OCI-M1 (cell line): ENCODE measurements around the gene SEMA3F.

ENCODE experiments used
- DNase-seq: peaks from one replicate; lab custom pipeline; 2025; lab: John Stamatoyannopoulos, UW

SEMA3F gene

DNA sequence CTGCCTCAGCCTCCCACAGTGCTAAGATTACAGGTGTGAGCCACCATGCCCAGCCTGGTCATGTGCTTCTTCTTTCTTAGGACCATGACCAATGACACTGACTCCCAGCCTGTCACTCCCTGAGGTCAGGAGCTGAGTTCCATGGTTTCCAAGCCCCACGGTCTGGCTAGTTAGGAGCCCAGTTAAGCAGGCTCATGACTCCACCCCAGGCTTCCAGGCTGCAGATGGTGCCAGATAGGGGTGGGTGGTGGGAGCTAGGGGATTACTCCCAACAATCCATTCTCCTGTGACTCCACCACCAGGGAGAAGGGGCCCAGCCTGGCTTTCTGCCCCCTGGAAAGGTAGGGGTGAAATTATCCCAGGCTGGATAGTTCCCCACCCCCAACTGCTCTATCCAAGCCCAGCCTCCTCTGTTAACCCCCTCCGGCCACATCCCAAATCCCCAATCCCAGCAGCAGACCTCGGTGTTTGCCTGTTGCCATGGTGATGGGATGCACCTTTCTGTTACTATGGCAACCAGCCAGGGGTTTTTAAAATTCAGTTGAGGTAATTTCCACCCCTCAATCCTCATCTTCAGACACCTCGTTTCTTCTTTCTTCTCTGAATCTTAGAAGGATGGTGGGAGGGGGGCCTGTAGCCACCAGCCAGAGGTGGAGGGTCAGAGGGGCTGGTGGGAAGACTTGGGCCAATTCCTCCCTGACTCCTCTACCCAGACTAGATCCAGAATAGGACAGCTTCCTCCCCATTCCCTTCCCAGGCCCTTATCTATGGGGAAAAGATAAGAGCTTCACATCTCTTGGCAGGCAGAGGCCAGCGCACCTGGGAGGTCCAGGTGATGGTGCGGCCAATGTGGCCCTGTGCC is 22.5 kb upstream of the SEMA3F start:
- DNase-seq = no peak

DNA sequence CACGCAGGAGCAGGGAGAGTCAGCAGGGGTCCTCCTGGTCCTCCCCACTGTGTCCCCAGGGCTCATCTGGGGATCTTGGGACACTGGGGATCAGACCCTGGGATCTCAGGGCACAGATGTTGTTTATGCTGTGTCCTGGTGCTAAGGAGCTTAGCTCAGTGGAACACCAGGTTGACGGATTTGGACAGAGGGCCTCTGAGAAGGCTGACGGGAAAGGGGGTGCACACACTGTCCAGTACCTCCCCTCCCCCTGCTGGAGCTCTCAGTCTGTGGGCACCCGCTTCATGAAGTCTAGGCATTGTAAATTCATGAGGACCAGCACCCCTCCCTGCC is 21.9 kb upstream of the SEMA3F start:
- no peak for DNase-seq

DNA sequence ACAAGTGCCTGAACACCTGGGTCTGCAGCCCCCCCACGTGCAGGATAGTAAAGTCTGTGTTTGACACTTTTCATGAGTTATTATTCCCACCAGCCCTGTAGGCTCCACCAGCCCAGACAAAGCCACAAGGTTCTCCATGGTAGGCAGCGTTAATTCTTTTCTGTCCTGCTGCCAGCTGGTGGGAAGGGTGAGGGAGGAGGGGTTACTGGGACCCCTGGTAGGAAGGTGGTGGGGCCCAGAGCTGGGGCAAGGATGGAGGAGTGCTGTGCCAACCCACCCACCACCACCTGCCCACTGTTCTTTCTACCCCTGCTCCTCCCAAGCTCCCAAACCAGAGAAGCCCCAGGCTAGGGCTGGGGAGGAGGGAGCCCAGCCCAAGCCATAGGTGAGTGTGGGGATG is 20.8 kb upstream of the SEMA3F start:
- no peak for DNase-seq

DNA sequence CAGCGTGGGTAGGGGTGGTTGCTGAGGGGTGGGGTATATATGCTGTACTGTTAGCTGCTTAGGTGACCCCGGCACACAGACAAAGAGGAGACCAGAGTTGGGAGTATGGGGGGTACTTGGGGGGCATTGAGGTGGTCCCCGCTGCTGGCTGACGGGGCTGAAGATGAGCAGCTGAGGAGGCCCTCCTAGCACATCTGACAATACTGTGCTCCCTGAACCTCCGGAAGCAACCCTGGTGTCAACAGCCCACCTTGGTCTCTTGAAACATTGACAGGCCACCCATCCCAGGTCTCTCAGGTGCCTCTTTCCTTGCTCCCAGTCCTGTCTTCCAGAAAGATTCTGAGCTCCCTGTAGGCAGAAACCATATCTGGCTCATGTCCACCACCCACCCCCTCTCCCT is 19.2 kb upstream of the SEMA3F start:
- DNase-seq = no peak

DNA sequence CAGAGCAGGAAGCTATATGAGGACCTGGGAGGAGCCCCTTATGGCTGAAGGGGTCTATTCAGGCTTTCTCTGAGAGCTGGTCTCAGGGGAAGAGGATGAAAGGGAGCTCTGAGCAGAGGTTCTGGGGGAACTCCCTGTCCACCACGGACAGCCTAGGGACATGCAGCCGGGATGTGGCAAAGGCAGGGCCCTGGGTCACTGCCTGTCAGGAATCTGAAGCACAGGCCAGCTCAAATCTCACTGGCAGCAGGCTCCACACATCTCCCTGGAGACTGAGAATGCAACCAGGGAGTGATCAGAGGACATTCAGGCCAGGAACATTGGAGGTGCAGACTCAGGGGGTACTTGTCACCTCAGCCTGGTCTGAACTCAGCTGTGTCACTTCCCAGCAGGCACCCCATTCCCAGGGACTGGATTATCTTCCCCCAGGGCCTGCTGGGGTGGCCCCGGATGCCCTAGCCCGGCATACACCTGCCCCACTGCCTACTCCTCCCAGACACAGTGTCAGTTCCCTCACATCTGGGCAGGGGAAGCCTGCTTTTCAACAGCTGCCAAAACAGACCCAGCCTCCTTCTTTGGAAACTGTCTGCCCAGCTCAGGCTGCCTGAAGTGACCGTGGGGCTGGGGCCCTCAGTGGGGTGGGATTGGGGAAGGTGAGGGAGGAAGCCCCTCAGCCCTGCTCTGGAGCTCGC is 18.3 kb upstream of the SEMA3F start:
- DNase-seq = no peak

DNA sequence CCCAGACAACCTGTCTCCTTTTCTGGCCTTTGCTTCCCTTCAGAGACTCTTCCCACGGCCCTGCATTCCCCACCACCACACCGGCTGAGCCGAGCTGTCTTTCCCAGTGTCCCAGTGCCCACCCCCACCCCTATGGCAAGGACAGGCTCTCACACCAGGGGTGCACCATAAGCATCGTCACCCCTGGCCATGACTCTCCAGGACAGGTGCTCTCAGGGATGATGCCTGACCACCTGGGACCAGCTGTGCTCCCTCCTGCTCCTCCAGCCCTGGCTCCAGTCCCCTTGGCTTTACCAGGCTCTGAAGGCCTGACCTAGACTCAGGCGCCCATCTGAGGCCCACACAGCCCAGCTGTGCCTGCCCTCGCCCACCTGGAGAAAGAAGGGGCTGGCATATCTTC is 17.6 kb upstream of the SEMA3F start:
- DNase-seq = no peak

DNA sequence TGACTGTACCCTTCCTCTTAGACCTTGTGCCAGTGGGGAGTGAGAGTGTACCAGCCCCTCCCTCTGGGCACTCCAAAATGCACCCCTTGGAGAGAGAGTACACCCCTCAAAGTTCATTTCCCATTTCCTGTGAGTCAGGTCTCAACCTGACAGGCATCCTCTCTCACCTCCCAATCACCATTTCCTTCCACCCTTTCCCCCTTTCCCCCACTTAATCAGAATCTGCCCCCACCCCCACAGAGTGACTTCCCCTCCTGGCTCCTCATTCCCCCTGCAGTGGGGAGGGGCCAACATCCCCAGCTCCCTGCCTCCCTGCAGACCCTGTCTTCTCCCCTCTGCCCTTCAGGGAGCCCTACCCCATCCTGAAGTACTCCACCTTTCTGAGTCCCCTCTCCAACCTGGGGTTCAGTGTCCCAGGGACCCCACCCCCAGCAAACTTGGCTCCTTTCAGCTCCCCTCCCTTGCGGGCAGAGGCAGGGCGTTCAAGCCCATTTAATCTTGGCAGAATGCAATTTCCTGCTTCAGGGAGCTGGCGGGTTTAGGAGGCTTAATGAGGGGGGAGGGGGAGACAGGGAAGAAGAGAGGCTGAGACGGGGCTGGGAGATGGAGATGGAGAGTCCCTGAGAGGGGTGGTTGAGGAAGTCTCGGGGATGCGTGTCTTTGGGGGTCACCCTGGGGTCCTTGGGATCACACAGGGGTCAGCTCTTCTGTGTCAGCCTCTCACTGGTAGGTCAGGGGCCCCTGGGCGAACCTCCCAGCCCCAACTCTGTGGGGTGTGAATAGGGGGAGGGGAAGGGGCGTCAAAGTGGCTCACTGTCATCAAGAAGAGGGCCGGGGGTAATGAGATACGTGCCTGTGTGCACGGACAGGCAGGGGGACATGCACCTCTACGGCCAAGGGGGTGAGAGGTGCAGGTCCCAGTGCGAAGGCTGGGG is 16.6 kb upstream of the SEMA3F start:
- DNase-seq = no peak

DNA sequence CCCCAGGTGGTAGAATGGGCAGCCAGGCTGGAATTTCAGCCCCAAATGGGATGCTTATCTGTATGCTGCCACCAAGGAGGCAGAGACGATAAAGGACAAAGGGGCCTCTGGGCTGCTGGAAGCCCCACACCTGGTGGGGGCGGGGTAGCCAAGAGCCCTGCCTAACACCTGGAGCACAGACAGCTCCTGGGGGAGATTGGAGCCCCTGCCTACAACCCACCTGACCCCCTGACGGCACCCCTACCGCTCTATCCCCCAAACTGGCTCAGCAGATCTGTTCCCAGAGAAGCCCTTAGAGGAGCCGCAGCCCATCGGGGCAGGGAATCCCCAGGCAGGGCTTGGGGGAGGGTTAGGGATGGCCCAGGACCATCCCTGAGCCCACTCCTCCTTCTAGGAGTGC is 15.8 kb upstream of the SEMA3F start:
- no peak for DNase-seq

DNA sequence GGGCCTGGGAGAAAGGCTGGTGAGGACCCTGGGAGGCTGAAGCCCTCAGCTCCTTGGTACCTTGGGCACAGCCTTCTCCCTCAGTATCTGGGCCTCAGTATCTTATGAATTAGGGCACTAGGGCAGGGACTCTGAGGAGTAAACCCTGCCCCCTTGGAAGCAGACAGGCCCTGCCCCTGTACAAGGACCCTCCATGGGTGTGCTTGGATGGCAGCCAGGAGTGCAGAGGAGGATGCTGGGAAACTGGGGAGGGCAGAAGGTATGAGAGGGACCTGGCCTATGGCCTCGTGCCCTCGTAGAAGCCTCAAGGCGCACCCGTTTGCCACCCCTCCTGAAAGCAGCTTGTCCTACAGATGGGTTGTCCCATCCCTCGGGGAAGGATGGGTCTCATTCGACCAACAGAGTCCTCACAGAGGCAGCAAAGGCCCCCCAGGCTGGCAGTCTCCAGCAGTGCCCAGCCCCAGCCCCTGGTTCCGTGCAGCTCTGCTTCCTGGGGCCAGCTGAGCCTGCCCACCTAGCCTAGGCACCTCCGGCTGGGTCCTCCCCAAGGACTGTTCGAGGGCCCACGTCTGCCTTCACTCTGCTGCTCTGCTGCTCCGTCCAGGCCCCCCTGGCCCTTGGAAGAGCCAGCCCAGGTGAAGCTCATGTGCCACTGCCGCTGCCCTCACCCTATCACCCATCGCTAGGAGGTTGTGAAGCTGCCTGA is 15.3 kb upstream of the SEMA3F start:
- no peak for DNase-seq

DNA sequence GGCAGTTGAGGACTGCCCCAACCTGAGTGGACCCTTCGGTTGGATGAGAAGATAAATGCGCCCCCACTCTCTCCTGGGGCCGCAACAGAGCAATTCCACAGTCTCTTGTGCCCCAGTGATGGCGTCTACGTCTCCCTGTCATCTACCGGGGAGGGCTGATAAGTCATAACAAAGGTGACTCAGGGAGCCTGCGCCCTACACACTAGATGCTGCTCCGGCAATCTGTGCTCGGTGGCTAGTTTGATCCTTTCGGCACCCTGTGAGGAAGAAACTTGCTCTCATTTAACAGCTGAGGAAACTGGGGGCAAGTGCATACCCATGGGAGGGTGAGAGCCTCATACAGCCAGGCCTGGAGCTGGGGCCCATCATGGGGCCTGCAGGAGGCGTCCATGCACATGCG is 14.1 kb upstream of the SEMA3F start:
- no peak for DNase-seq

DNA sequence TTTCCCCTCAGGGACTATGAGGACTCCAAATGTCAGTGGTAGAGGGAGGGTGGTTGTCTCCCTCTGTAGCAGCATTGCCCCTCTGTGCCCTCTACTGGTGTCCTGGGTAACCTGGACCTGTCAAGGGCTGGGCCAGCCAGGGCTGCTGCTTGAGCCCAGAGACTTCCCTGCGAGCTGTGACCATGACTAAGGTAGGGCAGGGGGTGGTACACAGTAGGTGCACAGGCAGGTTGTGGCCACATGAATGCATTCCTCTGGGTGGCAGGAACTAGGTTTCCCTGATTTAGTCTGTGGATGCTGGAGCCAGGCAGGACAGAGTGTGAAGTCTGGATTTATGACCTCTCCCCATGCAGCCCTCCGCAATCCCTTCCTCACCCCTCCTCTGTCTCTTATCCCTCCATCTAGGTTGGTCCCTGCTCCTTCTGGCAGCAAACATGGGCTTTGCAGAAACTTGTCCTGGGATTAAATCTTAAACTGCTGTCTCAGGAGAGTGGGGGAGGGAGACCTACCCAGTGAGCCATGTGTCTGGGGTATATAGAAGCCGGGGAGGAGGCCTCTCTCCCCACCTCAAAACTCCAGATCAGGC is 8.7 kb upstream of the SEMA3F start:
- DNase-seq = no peak

DNA sequence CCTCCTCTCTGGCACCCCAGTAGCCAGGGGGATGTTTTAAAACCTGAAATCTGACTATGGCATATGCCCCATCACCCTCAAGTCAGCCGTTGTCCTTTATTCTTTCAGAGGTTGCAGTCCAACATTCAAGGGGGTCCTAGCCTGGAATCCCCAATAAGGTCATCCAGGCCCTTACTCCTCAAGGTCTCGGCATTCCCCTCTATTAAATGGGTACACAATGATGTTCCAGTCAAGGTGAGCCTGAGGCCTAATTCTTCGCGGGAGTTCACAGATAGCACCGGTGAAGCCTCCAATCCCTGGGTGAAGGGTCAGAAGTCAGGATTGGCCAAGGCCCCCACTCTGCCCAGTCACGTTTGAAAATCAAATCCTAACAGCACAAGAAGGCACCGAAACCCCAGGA is 8.1 kb upstream of the SEMA3F start:
- no peak for DNase-seq

DNA sequence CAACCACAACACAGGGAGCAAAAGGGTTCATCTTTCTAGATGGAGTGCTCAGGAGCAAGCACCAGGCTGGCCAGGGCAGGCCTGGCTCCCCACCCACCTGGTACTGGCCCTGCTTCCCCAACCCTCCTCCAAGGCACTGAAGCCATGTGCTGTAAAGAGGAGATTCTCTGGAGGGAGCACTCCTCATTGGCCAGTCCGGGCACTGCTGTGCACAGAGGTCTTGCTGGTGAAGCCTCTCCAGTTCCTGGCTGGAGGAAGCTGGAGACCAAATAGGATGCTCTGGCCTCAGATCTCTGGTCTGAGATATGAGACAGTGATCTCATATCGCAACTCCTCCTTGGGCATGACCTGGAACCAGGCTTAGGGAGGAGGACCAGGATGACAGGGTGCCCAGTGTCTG is 7.7 kb upstream of the SEMA3F start:
- DNase-seq = no peak

DNA sequence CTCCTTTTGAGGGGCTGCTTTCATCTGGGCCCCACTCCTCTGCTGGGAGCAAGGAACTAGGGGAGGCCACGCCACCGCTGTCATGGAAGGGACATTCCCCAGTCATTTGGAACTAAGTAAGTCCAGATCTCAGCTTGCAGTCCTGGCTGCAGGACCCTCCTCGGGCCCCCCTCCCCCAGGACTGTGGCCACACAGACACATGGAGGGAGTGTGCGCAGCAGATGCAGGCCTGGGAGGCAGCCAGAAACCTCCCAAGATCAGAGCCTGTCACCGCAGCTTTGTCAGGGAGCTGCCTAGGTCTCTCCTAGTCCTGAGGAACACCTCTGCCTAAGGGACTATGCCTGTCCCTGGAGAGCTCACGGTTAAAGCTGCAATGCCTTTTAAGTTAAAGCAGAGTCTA is 7.3 kb upstream of the SEMA3F start:
- DNase-seq = no peak

DNA sequence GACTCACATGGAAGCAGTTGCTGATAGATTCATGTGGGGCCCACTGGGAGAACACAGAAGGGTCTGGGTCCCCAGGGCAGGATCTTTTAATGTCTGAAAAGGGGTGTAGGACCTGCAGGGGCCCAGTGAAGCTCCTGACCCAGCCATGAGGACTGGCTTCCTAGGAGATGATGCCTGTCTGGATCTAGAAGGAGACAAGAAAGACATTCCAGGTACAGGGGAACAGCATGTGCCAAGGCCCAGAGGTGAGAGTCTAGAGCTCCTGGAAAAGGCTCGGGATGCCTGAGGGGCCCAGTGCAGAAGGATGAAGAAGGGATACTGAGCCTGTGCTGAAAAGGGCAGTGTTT is 4.7 kb upstream of the SEMA3F start:
- DNase-seq = no peak

DNA sequence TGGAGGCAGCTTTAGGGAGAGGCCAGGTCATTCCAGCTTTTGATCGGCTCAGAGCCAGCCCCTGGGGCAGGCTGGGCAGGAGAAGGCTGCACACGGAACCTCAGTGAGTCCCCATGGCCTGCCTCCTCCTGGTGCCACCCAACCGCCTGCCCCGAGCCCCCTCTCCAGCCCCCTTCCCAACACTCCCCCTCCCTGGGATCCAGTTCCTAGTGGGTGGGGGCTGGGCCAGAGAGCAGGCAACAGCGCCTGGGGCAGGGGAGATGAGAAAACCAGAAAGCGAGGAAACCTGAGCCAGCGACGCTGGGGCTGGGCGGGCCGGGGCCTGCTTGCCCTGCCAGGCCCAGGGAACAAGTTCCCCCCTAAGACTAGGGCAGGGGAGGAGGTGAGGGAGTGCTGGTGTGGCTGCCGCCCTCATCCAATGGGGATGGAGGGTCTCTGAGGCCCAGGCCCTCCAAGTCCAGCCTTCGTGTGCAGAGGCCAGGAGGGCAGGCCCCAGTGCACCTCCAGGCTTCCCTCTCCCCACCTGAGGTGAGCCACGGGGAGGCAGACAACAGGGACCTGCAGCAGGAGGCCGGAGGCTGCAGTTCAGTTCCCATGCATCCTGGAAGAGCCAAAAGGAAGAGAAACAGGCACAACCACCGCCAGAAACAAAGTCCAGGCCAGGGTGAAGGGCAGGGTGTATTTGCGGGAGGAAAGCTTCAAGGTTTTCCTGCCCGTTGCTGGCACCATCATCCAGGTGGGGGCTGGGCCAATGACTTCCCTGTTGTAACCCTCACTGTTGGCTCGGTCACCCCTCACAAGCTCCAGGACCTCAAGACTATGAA is 4.0 kb upstream of the SEMA3F start:
- no peak for DNase-seq

DNA sequence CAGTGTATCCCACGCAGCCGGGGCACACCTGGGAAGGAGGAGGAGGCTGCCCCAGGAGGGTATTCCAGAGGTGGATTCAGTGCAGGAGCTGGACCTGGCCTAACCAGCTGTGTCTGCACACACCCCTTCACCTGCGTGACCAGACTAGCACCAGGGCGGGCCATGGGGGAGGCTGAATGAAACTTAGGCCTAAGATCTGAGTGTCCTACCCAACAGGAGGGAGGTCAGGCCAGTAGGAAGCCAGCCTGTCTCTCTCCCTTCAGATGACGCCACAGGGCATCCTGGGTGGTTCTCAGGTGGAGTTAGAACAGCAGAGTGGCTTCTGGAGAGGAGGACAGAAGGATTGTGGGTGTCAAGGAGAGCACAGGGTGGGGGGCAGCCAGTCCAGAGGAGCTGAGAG is 3.4 kb upstream of the SEMA3F start:
- DNase-seq = no peak

DNA sequence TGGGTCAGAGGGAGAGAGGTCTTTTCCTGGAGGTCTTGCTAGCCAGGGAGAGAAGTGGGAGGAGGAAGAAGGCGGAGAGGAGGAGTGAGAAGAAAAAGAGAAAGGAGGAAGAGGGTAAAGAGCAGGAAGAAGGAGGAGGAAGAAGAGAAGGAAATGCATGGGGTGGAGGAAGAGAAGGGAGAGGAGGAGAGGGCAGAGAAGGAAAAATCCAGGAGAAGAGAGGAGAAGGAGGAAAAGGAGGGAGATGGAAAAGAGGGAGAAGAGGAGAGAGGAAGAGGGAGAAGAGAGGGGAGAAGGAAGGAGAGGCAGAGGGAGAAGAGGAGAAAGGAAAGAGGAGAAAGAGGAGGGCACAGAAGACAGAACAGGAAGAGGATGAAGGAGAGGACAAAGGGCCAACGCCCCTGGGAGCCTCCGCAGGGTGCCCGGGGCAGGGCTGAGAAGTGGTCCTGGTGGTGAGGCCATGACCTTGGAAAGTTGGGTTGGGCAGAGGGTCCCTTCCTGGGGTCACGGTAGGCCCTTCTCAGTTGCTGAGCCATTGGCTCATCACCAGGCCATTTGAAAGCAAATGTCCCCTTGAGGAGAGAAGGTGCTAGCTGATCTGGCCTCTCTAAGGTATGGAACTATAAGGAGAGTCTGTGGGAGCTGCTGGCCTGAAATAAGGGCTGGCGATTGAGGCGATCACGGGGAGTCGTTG is 1.2 kb upstream of the SEMA3F start:
- DNase-seq = no peak

DNA sequence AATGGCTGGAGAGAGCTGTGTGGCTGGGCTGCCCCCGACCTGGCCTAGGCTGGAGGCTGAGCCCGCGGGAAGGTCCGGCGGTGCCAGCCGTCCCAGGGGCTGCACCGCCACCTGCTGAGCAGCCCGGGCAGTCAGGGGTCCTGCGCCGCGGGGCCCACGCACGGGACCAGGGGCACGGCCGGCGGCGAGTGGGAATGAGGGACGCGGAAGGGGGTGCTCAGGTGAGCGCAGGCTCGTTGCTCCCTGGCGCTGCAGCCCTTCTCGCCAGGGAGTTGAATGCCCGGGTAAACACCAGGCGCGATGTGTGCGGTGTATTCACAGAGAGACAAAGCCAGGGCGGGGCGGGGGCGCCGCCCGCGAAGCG is 666 bp upstream of the SEMA3F start:
- no peak for DNase-seq

DNA sequence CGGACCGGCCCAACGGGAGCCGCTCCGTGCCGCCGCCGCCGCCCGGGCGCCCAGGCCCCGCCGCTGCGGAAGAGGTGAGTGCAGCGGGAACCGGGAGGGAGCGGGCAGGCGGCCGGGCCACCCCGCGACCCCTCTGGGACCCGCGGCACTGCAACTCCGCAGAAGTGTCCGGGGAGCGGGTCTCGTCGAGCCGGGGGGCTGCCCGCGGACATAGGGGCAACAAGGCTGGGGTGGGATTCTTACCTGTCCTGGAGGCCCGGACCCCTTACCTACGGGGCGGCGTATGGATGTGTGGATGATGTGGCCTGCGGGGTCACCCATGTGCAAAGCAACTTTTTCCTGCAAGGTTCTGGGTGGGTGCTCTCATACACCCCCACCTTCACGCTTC is 361 bp downstream of the SEMA3F start:
- DNase-seq = no peak
